Activated T-cell treated with anti-CD3 and anti-CD28 coated beads, Interleukin-2, amount 50 U/mL, for 24 hours (primary cell): ENCODE results near the gene WDFY4.
"Not testable (repeated sequence)": the region's sequence is repeated elsewhere in the genome, so short reads cannot be mapped to it uniquely, and the experiment has no call there.

ENCODE experiments used
- DNase-seq: peaks from one replicate; pipeline ENCODE4 v3.0.0-alpha.2; 2020
- H3K27ac Mint-ChIP-seq: 2 replicates; pipeline ENCODE4 v1.8.0; 2020; ENCODE audit warnings: mild to moderate bottlenecking, mixed read lengths
- H3K27me3 Mint-ChIP-seq: 2 replicates; pipeline ENCODE4 v1.8.0; 2020; ENCODE audit warnings: mixed read lengths
- H3K36me3 Mint-ChIP-seq: 2 replicates; pipeline ENCODE4 v1.8.0; 2020; ENCODE audit warnings: low read depth, mixed read lengths
- H3K4me1 Mint-ChIP-seq: 2 replicates; pipeline ENCODE4 v1.8.0; 2020; ENCODE audit warnings: low read depth, mixed read lengths
- H3K4me3 Mint-ChIP-seq: 2 replicates; pipeline ENCODE4 v1.8.0; 2020; ENCODE audit warnings: mild to moderate bottlenecking, moderate library complexity, mixed read lengths
- H3K9me3 Mint-ChIP-seq: 2 replicates; pipeline ENCODE4 v1.8.0; 2020; ENCODE audit warnings: mixed read lengths

Gene WDFY4

GRCh38 chr10:48684792-48685623 lies at the start of gene WDFY4:
Gene WDFY4 (plus strand): TSS chr10:48684873. CDS start chr10:48709733, 24,860 bp downstream.
- H3K27me3 Mint-ChIP-seq: peaks cover 23% of the 10 kb centered on the region
- H3K4me3 Mint-ChIP-seq: no peak within 1 kb of the TSS
- H3K27ac Mint-ChIP-seq: no peak within 1 kb of the TSS
- DNase-seq: no peak
- H3K9me3 Mint-ChIP-seq: no peaks in the 10 kb centered on the region
- H3K4me1 Mint-ChIP-seq: no peaks in the 10 kb centered on the region
- no peaks in the 10 kb centered on the region for H3K36me3 Mint-ChIP-seq

GRCh38 chr10:48634984-48635557 lies 49.6 kb upstream of the WDFY4 start:
- Mint-ChIP-seq H3K27ac (no peak overlapping the region), H3K36me3 (no peaks in the 10 kb centered on the region), H3K4me1 (peaks cover 19% of the 10 kb centered on the region), H3K9me3 (peaks cover 1% of the 10 kb centered on the region), H3K4me3 (no peak overlapping the region), H3K27me3 (peaks cover 63% of the 10 kb centered on the region)
- DNase-seq: no peak

GRCh38 chr10:48636231-48636630 lies 48.4 kb upstream of the WDFY4 start:
- peaks cover 63% of the 10 kb centered on the region for H3K27me3 Mint-ChIP-seq
- no peak overlapping the region for H3K27ac Mint-ChIP-seq

GRCh38 chr10:48636901-48637300 lies 47.8 kb upstream of the WDFY4 start:
- H3K4me3 Mint-ChIP-seq: no peak overlapping the region
- H3K27me3 Mint-ChIP-seq: peaks cover 60% of the 10 kb centered on the region
- no peak overlapping the region for H3K27ac Mint-ChIP-seq
- no peaks in the 10 kb centered on the region for H3K36me3 Mint-ChIP-seq
- no peak for DNase-seq
- peaks cover 4% of the 10 kb centered on the region for H3K9me3 Mint-ChIP-seq
- peaks cover 19% of the 10 kb centered on the region for H3K4me1 Mint-ChIP-seq

More at GRCh38 chr10:48636231-48636630, 48.4 kb upstream of the WDFY4 start:
- no peak for DNase-seq
- H3K4me1 Mint-ChIP-seq: peaks cover 19% of the 10 kb centered on the region
- H3K36me3 Mint-ChIP-seq: no peaks in the 10 kb centered on the region
- peaks cover 4% of the 10 kb centered on the region for H3K9me3 Mint-ChIP-seq
- no peak overlapping the region for H3K4me3 Mint-ChIP-seq

- no peak for DNase-seq
- H3K4me1 Mint-ChIP-seq: peaks cover 19% of the 10 kb centered on the region
- no peaks in the 10 kb centered on the region for H3K36me3 Mint-ChIP-seq
- H3K9me3 Mint-ChIP-seq: peaks cover 4% of the 10 kb centered on the region
- H3K27ac Mint-ChIP-seq: no peak overlapping the region
- H3K4me3 Mint-ChIP-seq: no peak overlapping the region
- H3K27me3 Mint-ChIP-seq: peaks cover 52% of the 10 kb centered on the region
Observed at GRCh38 chr10:48638158-48638557, 46.5 kb upstream of the WDFY4 start.

- no peak overlapping the region for H3K27ac Mint-ChIP-seq
- peaks cover 4% of the 10 kb centered on the region for H3K9me3 Mint-ChIP-seq
- H3K4me3 Mint-ChIP-seq: no peak overlapping the region
- peaks cover 47% of the 10 kb centered on the region for H3K27me3 Mint-ChIP-seq
- H3K36me3 Mint-ChIP-seq: no peaks in the 10 kb centered on the region
- DNase-seq: no peak
- H3K4me1 Mint-ChIP-seq: peaks cover 11% of the 10 kb centered on the region
Observed at GRCh38 chr10:48638739-48639527, 45.7 kb upstream of the WDFY4 start.

GRCh38 chr10:48639632-48640031 lies 45.0 kb upstream of the WDFY4 start:
- no peaks in the 10 kb centered on the region for H3K36me3 Mint-ChIP-seq
- peaks cover 45% of the 10 kb centered on the region for H3K27me3 Mint-ChIP-seq
- H3K9me3 Mint-ChIP-seq: peaks cover 4% of the 10 kb centered on the region
- H3K4me1 Mint-ChIP-seq: peaks cover 4% of the 10 kb centered on the region
- no peak overlapping the region for H3K27ac Mint-ChIP-seq
- DNase-seq: no peak
- H3K4me3 Mint-ChIP-seq: no peak overlapping the region

GRCh38 chr10:48640326-48640725 lies 44.3 kb upstream of the WDFY4 start:
- H3K27ac Mint-ChIP-seq: no peak overlapping the region
- H3K9me3 Mint-ChIP-seq: peaks cover 4% of the 10 kb centered on the region
- no peaks in the 10 kb centered on the region for H3K4me1 Mint-ChIP-seq
- H3K27me3 Mint-ChIP-seq: peaks cover 45% of the 10 kb centered on the region
- no peaks in the 10 kb centered on the region for H3K36me3 Mint-ChIP-seq
- no peak overlapping the region for H3K4me3 Mint-ChIP-seq
- no peak for DNase-seq

GRCh38 chr10:48641099-48641690 lies 43.5 kb upstream of the WDFY4 start:
- H3K4me3 Mint-ChIP-seq, H3K4me1 Mint-ChIP-seq, H3K27ac Mint-ChIP-seq, H3K36me3 Mint-ChIP-seq, DNase-seq, H3K9me3 Mint-ChIP-seq: not testable (repeated sequence)
- peaks cover 38% of the 10 kb centered on the region for H3K27me3 Mint-ChIP-seq

GRCh38 chr10:48645600-48645999 lies 39.1 kb upstream of the WDFY4 start:
- Mint-ChIP-seq H3K4me3 (no peak overlapping the region), H3K9me3 (no peaks in the 10 kb centered on the region), H3K36me3 (no peaks in the 10 kb centered on the region), H3K27me3 (peaks cover 4% of the 10 kb centered on the region), H3K4me1 (no peaks in the 10 kb centered on the region), H3K27ac (no peak overlapping the region)
- DNase-seq: no peak

GRCh38 chr10:48647073-48647472 lies 37.6 kb upstream of the WDFY4 start:
- not testable (repeated sequence) for H3K4me1 Mint-ChIP-seq, H3K36me3 Mint-ChIP-seq, H3K27ac Mint-ChIP-seq, H3K4me3 Mint-ChIP-seq, DNase-seq, H3K9me3 Mint-ChIP-seq
- H3K27me3 Mint-ChIP-seq: peaks cover 15% of the 10 kb centered on the region

GRCh38 chr10:48648172-48648942 lies 36.3 kb upstream of the WDFY4 start:
- no peak overlapping the region for H3K4me3 Mint-ChIP-seq
- H3K9me3 Mint-ChIP-seq: no peaks in the 10 kb centered on the region
- H3K4me1 Mint-ChIP-seq: no peaks in the 10 kb centered on the region
- no peak for DNase-seq
- H3K27ac Mint-ChIP-seq: no peak overlapping the region
- H3K27me3 Mint-ChIP-seq: peaks cover 16% of the 10 kb centered on the region
- no peaks in the 10 kb centered on the region for H3K36me3 Mint-ChIP-seq

GRCh38 chr10:48649349-48649944 lies 35.2 kb upstream of the WDFY4 start:
- H3K4me1 Mint-ChIP-seq: no peaks in the 10 kb centered on the region
- no peak overlapping the region for H3K27ac Mint-ChIP-seq
- H3K27me3 Mint-ChIP-seq: peaks cover 22% of the 10 kb centered on the region
- H3K4me3 Mint-ChIP-seq: no peak overlapping the region
- H3K9me3 Mint-ChIP-seq: no peaks in the 10 kb centered on the region
- DNase-seq: no peak
- no peaks in the 10 kb centered on the region for H3K36me3 Mint-ChIP-seq
